ENCODE results near the gene MEGF11. TPM values are rescaled to one million over a fixed set of nuclear protein-coding genes. Genes with fewer than 3 reads are reported as not detected.

Gene MEGF11
- total RNA-seq, 1 experiment from 2014 or later: not detected

- BruUV-seq (replicated peaks): no TSS peak
Observed at GRCh38 chr15:65935391-65935790, 318.2 kb downstream of the MEGF11 start.

GRCh38 chr15:65931221-65931620 lies 322.3 kb downstream of the MEGF11 start:
- TF ChIP-seq EZH2 (IDR thresholded peaks at IDR 0.05; ENCODE audit: low read depth): no peak
- TF ChIP-seq CTCF (conservative IDR thresholded peaks at IDR 0.05): no peak
- no peaks in the 10 kb centered on the region for H4K20me1 ChIP-seq (ENCODE audit: insufficient read depth)
- CTCF ChIA-PET: no interaction called here

More at GRCh38 chr15:65935391-65935790, 318.2 kb downstream of the MEGF11 start:
- H3F3A ChIP-seq (ENCODE audit: insufficient read depth, low read depth): peaks cover 10% of the 10 kb centered on the region; the same call in 1 of the 2 replicates
- H3K4me2 ChIP-seq: no peak overlapping the region
- H3K4me1 ChIP-seq (replicated peaks; ENCODE audit: insufficient read depth): peaks cover 16% of the 10 kb centered on the region
- H4K20me1 ChIP-seq (ENCODE audit: insufficient read depth): no peaks in the 10 kb centered on the region
- no peak for DNase-seq
- ChIA-PET CTCF (no interaction called here), POLR2A (ENCODE audit: unreplicated experiment) (no interaction called here)
- no peak overlapping the region for H3K4me3 ChIP-seq
- H3K79me2 ChIP-seq (ENCODE audit: low read depth): no peaks in the 10 kb centered on the region
- H3K9me3 ChIP-seq (ENCODE audit: insufficient read depth, low read depth): no peaks in the 10 kb centered on the region
- intact Hi-C loops (cut with micrococcal nuclease; ENCODE audit: unreplicated experiment): no loop called here
- H3K27ac ChIP-seq: no peak overlapping the region
- no peak overlapping the region for H2AFZ ChIP-seq
- TF ChIP-seq CTCF (conservative IDR thresholded peaks at IDR 0.05) (no peak), EZH2 (IDR thresholded peaks at IDR 0.05; ENCODE audit: low read depth) (no peak)
- no peaks in the 10 kb centered on the region for H3K27me3 ChIP-seq (ENCODE audit: insufficient read depth, low read depth)
- no peaks in the 10 kb centered on the region for H3K9me2 ChIP-seq (ENCODE audit: insufficient read depth)
- no peaks in the 10 kb centered on the region for H3K36me3 ChIP-seq (ENCODE audit: low read depth)

GRCh38 chr15:65930134-65930533 lies 323.4 kb downstream of the MEGF11 start:
- intact Hi-C loops (cut with micrococcal nuclease; ENCODE audit: unreplicated experiment): no loop called here
- Histone ChIP-seq H3K4me1 (replicated peaks; ENCODE audit: insufficient read depth) (no peaks in the 10 kb centered on the region), H3K27me3 (ENCODE audit: insufficient read depth, low read depth) (no peaks in the 10 kb centered on the region), H3K27ac (no peak overlapping the region), H3K4me3 (no peak overlapping the region), H3F3A (ENCODE audit: insufficient read depth, low read depth) (no peaks in the 10 kb centered on the region), H4K20me1 (ENCODE audit: insufficient read depth) (no peaks in the 10 kb centered on the region), H3K9me2 (ENCODE audit: insufficient read depth) (no peaks in the 10 kb centered on the region), H3K36me3 (ENCODE audit: low read depth) (no peaks in the 10 kb centered on the region), H2AFZ (no peak overlapping the region), H3K9me3 (ENCODE audit: insufficient read depth, low read depth) (no peaks in the 10 kb centered on the region), H3K79me2 (ENCODE audit: low read depth) (no peaks in the 10 kb centered on the region), H3K4me2 (no peak overlapping the region)
- no peak for DNase-seq
- CTCF ChIA-PET: interaction anchor here (0.5 kb wide), 1 partner anchor 67 kb away, joined by 4 read pairs; no protein-coding TSS in a partner anchor
- BruUV-seq (replicated peaks): no TSS peak
- TF ChIP-seq CTCF (conservative IDR thresholded peaks at IDR 0.05) (no peak), EZH2 (IDR thresholded peaks at IDR 0.05; ENCODE audit: low read depth) (no peak)
- POLR2A ChIA-PET (ENCODE audit: unreplicated experiment): no interaction called here

More at GRCh38 chr15:65931221-65931620, 322.3 kb downstream of the MEGF11 start:
- H2AFZ ChIP-seq: no peak overlapping the region
- H3K4me3 ChIP-seq: no peak overlapping the region
- H3K9me3 ChIP-seq (ENCODE audit: insufficient read depth, low read depth): no peaks in the 10 kb centered on the region
- BruUV-seq (replicated peaks): no TSS peak
- no peak overlapping the region for H3K27ac ChIP-seq
- no peaks in the 10 kb centered on the region for H3K27me3 ChIP-seq (ENCODE audit: insufficient read depth, low read depth)
- no peaks in the 10 kb centered on the region for H3K9me2 ChIP-seq (ENCODE audit: insufficient read depth)
- no peaks in the 10 kb centered on the region for H3F3A ChIP-seq (ENCODE audit: insufficient read depth, low read depth)
- H3K79me2 ChIP-seq (ENCODE audit: low read depth): no peaks in the 10 kb centered on the region
- POLR2A ChIA-PET (ENCODE audit: unreplicated experiment): no interaction called here
- intact Hi-C loops (cut with micrococcal nuclease; ENCODE audit: unreplicated experiment): no loop called here
- H3K4me1 ChIP-seq (replicated peaks; ENCODE audit: insufficient read depth): no peaks in the 10 kb centered on the region
- no peak for DNase-seq
- no peaks in the 10 kb centered on the region for H3K36me3 ChIP-seq (ENCODE audit: low read depth)
- no peak overlapping the region for H3K4me2 ChIP-seq
